ENCODE results near the gene ZWILCH. TPM values are rescaled to one million over a fixed set of nuclear protein-coding genes. Genes with fewer than 3 reads are reported as not detected.
"Not testable (repeated sequence)": the region's sequence is repeated elsewhere in the genome, so short reads cannot be mapped to it uniquely, and the experiment has no call there.

Gene ZWILCH
- total RNA-seq, 6 experiments from 2014 or later: 1.1 to 4.9 (median 2.5) TPM

DNA sequence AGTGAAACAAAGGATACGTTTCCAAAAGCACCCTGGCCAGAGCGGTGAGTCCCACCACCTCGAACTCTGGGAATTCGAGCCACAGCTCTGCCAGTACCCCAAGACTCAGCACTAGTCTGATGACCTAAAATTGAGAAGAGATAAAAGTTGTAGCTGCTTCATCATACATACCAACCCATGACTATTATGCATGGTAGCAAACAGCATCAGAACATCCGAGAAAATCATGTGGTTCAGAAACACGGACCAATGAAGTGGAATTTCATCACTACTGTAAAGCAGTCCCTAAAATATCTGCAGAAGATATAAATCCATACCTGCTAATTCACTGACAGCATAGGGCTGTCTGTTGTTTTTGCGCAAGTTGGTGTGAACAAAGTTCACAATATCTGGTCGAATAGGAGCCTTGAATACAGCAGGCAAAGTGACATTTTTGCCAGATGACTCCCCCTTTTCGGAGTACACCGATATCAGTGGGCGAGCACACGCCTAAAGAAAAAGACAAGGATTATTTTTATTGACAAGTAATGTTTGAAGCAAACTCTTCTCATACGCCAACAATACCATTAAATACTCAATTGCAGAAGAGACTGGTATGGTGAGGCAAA, 2.0 kb upstream of the ZWILCH start:
- H3K36me3 ChIP-seq: peaks cover 8 to 52% (median 33%) of the 10 kb centered on the region in 4 donors
- intact Hi-C loops (cut with DNase I); ATAC-seq; H3K27me3 ChIP-seq; DNase-seq; H3K9me3 ChIP-seq: not testable (repeated sequence)
- WGBS (ENCODE audit: insufficient coverage, low coverage, low lambda C conversion rate, missing lambda C conversion rate): 28% methylated on average over 13 of the region's 13 CpGs
- peak; percentile 29 for TF ChIP-seq POLR2A (IDR thresholded peaks at IDR 0.05)
- peak overlapping the region in 2 of 3 donors; percentile 94 to 97 for H3K27ac ChIP-seq
- peak overlapping the region; percentile 83 to 97 (median 95) for H3K4me3 ChIP-seq
- H3K4me1 ChIP-seq: peaks cover 0 to 26% (median 7%) of the 10 kb centered on the region in 4 donors

DNA sequence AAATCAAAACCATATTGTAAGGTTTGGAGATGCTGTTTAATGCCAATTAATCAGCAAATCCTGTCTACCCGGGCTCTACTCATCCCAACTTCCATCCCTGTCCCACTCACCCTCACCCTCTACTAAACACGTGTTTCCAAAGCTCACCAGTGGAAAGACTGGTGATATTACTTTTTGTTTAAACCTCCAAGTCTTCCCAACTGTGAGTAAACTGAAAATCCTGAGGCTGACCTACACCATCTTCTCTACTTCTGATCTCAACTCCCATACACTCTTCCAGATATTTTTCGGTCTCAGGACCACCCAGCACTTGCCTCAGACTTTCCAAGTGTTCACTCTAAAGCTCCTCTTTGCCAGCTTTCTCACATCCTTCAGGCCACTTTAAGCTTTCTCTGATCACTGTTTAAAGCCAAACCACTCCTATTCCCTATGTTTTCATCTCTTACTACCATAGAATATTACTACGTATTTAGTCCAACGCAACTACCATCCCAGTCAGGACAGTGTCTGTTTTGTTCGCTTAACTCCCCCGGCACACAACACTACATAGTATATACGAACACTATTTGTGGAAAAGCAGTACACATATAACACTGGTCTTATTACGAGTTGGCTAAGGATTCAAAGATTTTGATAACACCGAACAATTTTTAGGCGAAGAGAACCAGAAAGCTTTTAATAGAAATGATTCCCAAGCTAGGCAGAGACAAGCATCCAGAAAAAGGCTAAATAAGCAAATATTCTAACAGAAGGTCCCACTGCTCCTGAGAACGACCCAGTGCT, 1.2 kb upstream of the ZWILCH start:
- intact Hi-C loops (cut with DNase I): no loop called here
- no peak for ATAC-seq
- Histone ChIP-seq H3K36me3 (peaks cover 8 to 43% (median 29%) of the 10 kb centered on the region in 4 donors), H3K9me3 (no peaks in the 10 kb centered on the region), H3K4me1 (peaks cover 0 to 26% (median 7%) of the 10 kb centered on the region in 4 donors), H3K27ac (peak overlapping the region; percentile 93 to 97 (median 94)), H3K4me3 (peak overlapping the region; percentile 83 to 97 (median 95)), H3K27me3 (no peaks in the 10 kb centered on the region)
- WGBS (ENCODE audit: insufficient coverage, low coverage, low lambda C conversion rate, missing lambda C conversion rate): 1% methylated on average over 12 of the region's 12 CpGs
- DNase-seq: no peak
- TF ChIP-seq POLR2A (IDR thresholded peaks at IDR 0.05): no peak
- TF ChIP-seq, protein P1, sequence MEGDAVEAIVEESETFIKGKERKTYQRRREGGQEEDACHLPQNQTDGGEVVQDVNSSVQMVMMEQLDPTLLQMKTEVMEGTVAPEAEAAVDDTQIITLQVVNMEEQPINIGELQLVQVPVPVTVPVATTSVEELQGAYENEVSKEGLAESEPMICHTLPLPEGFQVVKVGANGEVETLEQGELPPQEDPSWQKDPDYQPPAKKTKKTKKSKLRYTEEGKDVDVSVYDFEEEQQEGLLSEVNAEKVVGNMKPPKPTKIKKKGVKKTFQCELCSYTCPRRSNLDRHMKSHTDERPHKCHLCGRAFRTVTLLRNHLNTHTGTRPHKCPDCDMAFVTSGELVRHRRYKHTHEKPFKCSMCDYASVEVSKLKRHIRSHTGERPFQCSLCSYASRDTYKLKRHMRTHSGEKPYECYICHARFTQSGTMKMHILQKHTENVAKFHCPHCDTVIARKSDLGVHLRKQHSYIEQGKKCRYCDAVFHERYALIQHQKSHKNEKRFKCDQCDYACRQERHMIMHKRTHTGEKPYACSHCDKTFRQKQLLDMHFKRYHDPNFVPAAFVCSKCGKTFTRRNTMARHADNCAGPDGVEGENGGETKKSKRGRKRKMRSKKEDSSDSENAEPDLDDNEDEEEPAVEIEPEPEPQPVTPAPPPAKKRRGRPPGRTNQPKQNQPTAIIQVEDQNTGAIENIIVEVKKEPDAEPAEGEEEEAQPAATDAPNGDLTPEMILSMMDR (IDR thresholded peaks at IDR 0.05): no peak

DNA sequence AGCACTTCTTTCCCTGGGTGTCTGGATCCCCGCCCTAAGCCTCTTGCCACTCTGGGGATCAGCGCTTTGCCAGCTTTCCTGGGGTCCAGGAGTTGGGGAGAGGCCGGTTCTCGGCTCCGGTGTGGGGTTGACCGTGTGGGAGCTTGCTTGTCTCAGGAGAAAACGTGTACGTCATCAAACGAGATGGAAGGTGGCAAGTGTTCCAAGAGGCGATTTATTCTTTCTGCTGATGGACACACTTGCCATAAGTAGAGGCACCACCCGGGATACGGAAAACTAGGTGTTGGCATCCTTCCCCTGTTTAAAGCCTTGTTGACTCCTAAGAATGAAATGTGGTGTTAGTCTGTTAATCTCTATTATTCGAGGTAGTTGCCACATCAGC, 295 bp downstream of the ZWILCH start:
- TF ChIP-seq, protein P1 (IDR thresholded peaks at IDR 0.05): no peak
- no peak for TF ChIP-seq POLR2A (IDR thresholded peaks at IDR 0.05)
- Histone ChIP-seq H3K4me3 (peak overlapping the region; percentile 83 to 97 (median 95)), H3K27ac (peak overlapping the region; percentile 93 to 97 (median 94)), H3K27me3 (no peaks in the 10 kb centered on the region), H3K36me3 (peaks cover 5 to 29% (median 18%) of the 10 kb centered on the region in 4 donors), H3K9me3 (no peaks in the 10 kb centered on the region), H3K4me1 (peaks cover 0 to 26% (median 7%) of the 10 kb centered on the region in 4 donors)
- WGBS (ENCODE audit: insufficient coverage, low coverage, low lambda C conversion rate, missing lambda C conversion rate): 0% methylated on average over 11 of the region's 13 CpGs
- no peak for DNase-seq
- no peak for ATAC-seq
- intact Hi-C loops (cut with DNase I): no loop called here

DNA sequence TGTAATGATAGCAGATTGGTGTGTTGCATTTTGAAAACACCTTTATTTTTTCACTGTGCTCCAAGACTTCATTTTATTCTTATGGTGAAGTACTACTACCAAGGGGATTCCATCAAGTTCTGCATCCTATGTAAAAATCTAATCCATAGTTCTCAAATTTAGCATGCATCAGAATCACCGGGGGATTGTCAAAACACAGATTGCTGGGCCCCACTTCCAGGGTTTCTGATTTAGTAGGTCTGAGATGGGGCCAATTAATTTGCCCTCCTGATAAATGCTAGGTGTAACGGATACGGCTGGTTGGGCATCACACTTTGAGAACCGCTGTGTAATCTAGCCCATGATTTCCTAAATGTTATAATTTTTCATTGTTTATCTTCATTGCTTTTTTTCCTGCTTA, 692 bp downstream of the ZWILCH start:
- Histone ChIP-seq H3K27ac (no peak overlapping the region), H3K27me3 (no peaks in the 10 kb centered on the region)

More for the DNA sequence above, 692 bp downstream of the ZWILCH start:
- H3K4me1 ChIP-seq: peaks cover 0 to 26% (median 7%) of the 10 kb centered on the region in 4 donors
- DNase-seq (no peak), ATAC-seq (no peak)
- peaks cover 4 to 25% (median 16%) of the 10 kb centered on the region in 4 donors for H3K36me3 ChIP-seq
- no peaks in the 10 kb centered on the region for H3K9me3 ChIP-seq
- TF ChIP-seq, protein P1 (IDR thresholded peaks at IDR 0.05): no peak
- no peak for TF ChIP-seq POLR2A (IDR thresholded peaks at IDR 0.05)
- 51% methylated on average over 4 of the region's 4 CpGs for WGBS (ENCODE audit: insufficient coverage, low coverage, low lambda C conversion rate, missing lambda C conversion rate)
- H3K4me3 ChIP-seq: peak overlapping the region; percentile 83 to 97 (median 95)
- intact Hi-C loops (cut with DNase I): no loop called here
